ENCODE results near the gene COPG1.
A peak's percentile ranks its signal among the peaks of the same experiment; 100 is the strongest.
"Not testable (repeated sequence)": the region's sequence is repeated elsewhere in the genome, so short reads cannot be mapped to it uniquely, and the experiment has no call there.

Gene COPG1

DNA sequence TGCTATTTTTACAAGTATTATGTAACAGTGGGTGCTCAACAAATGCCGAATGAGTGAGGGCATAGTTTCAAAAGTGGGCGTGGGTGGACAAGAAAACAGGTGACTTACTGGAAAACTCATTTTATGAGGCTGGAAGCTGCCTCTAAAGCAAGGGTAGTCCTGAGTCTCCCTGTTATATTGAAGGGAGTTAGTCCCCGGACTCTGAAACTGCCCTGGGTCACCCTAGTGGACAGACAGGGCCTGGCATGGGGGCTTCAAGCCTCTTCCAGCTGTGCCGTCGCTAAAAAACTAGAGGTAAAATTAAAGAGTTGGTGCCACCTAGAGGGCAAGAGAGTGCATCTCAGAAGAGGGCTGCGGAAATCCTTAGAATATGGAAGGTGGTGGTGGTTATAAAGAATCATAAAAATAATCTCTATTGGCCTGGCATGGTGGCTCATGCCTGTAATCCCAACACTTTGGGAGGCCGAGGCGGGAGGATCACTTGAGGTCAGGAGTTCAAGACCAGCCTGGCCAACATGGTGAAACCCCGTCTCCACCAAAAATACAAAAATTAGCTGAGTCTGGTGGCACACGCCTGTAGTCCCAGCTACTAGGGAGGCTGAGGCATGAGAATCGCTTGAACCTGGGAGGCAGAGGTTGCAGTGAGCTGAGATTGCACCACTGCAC lies 3.6 kb upstream of the COPG1 start:
- peak; percentile 68 for FAIRE-seq

DNA sequence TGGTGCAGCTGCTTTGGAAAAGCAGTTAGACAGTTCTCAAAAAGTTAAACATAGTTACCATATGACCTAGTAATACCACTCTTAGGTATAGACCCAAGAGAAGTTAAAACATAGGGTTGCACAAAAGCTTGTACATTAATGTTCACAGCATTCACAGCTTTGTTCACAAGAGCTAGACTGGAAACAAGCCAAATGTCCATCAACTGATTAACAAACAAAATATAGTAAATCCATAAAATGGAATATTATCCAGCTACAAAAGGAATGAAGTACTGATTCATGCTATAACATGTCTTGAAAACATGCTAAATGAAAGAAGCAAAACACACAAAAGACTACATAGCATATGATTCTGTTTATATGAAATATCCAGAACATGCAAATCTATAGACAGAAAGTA lies 2.8 kb upstream of the COPG1 start:
- FAIRE-seq = no peak

DNA sequence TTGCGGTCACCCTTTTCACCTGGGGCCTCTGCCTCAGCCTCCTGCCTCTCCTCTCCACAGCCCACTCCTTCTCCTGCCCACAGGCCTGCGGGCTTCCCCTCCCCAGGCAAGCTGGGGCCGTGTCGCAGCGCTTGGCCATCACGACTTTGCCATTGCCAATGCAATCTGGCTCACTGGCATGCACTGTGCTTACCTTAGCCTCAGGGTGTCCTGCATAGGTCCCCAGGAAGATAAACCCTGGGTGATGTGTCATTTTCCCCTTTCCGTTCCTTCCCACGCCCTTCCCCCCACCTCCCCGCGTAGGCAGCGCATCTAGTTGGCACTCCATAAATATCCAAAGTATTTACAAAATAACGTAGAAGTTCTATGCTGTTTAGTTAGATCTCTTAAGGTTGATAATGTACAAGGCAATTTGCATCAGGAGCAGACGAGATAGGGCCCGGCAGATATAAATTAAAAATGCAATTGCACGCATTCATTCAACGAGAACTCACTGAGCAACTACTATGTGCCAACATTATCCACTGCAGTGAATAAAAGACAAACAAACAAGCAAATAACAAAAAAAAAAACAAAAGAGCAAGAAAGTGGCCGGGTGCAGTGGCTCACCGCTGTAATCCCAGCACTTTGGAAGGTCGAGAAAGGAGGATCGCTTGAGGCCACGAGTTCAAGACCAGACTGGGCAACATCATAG lies 973 bp upstream of the COPG1 start:
- no peak for FAIRE-seq

DNA sequence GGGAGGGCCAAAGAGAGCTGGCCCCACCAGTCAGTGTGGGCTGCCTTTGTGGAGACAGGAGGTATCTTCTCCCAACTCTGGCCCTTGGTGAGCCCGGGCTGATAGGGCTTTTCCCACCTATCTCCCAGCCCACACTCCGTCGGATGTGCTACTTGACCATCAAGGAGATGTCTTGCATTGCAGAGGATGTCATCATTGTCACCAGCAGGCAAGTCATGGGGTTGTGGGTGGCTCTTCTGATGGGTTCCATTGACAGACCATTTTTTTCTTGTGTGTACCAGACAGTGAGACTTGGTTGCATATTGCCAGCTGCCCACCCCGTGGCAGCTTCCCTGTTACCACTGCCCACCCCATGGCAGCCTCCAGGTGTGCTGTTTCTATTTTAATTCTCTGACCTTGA lies 3.3 kb downstream of the COPG1 start:
- no peak for FAIRE-seq

DNA sequence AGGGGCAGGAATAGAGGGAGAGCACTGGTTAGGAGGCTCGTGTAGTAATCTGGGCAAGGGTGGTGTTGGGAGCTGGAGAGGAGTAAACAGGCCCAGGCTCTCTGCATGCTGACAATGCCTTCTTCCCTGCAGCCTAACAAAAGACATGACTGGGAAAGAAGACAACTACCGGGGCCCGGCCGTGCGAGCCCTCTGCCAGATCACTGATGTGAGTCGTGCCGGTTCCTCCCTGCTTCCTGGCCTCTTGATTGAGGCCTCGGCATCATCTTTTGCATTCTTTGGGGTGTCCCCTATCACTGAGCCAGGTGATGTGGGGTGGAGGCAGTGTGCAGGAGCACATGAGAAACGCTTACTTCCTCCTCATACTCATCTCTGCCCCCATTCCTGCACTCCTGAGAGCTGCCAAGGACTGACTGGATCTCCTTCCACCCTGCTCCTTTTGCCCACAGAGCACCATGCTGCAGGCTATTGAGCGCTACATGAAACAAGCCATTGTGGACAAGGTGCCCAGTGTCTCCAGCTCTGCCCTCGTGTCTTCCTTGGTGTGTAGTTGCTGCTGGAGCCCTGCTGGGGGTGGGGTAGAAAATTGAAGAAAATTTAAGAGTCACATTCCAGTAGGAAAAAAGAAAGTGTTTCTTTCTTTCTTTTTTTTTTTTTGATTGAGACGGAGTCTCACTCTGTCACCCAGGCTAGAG lies 5.3 kb downstream of the COPG1 start:
- FAIRE-seq = no peak

DNA sequence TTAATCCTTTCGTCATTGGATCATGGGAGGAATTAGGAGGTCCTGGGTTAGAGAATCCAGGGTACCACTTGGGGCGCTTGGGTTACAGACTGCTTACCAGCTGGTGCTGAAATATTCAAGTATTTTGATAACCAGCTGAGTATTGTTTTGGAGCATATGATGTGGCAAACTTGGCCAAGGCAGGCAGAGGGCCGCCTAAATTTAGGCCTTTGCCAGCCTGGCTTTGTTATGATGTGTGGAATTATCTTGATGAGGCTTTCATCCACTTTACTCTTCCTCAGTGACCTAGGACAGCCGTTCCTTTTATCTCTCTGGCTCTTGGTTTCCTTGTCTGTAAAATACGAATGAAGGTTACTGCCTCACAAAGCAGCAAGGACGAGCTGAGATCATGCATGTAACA lies 6.9 kb downstream of the COPG1 start:
- no peak for FAIRE-seq

DNA sequence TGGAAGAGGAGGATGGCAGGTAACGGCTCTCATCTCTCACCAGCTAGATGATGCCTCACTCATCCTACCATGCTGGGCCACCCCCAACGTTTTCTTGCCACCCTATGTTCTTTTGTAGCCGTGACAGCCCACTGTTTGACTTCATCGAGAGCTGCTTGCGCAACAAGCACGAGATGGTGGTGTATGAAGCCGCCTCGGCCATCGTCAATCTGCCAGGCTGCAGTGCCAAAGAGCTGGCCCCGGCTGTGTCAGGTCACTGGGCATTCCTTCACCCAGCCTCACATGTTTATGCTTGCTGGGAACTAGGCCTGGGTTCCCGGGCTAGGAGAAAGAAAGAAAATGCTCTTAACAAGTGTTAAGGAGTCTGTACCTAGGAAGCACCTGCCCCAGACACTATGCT lies 8.2 kb downstream of the COPG1 start:
- FAIRE-seq = no peak

DNA sequence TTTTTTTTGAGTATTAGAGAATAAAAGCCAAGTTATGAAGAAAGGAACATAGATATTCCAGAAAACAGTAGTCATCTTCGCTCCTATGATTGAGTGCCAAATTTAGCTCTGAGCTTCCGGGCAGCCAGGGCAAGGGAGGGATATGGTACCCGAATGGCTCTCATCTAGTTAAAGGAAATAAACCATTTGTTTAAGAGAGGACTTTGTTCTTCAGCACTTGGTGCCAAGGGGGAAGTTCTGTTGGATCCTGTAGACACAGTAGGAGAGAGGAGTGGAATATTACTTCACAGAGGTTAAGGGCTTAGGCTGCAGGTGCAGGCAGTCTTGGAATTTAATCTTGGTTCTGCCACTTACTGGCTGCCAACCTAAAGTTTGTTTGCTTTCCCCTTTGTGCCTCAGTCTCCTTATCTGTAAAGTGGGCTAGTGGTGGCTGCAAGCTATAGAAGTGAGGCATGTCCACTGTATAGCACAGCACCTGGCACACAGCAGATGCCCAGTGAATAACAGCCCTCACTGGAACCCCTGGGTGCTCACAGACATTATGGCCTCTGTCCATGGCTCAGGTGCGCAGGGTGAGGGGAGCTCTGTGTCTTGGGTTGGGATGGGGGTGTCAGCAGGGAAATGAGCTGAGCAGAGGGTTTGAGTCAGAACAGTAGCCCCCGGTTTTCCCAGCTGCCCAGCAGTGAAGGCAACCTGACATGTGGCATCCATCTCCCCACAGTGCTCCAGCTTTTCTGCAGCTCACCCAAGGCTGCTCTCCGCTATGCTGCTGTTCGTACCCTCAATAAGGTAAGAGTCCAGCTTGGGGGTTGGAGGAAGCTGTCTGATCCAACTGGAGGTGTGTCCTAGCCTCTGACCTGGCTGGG lies 10.4 kb downstream of the COPG1 start:
- no peak for FAIRE-seq

DNA sequence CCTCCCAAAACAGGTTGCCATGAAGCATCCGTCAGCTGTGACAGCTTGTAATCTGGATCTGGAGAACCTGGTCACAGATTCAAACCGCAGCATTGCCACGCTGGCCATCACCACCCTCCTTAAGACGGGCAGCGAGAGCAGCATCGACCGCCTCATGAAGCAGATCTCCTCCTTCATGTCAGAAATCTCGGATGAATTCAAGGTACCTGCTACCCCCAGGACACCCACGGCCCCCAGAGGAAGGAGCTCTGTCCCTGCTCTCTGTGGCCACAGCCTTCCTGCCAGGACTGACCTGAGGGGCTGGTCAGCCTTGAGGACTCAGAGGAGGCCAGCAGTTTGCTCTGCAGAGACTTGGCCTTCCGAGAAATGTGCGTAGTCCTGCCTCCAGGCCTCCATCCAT lies 11.2 kb downstream of the COPG1 start:
- no peak for FAIRE-seq

DNA sequence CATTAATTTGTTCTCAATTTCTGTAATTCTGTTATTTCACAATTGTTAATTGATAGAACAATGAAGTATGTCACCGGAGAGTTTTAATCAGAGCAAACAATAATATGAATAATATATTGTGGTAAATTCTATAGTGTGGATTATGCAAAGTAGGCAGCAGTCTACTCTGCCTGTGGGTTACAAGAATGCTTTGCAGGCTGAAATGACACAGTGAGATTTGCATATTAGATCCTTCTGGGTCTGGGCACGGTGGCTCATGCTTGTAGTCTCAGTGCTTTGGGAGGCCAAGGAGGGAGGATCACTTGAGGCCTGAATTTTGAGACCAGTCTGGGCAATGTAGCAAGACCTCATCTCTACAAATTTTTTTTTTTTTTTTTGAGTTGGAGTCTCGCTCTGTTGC lies 12.5 kb downstream of the COPG1 start:
- FAIRE-seq = no peak

DNA sequence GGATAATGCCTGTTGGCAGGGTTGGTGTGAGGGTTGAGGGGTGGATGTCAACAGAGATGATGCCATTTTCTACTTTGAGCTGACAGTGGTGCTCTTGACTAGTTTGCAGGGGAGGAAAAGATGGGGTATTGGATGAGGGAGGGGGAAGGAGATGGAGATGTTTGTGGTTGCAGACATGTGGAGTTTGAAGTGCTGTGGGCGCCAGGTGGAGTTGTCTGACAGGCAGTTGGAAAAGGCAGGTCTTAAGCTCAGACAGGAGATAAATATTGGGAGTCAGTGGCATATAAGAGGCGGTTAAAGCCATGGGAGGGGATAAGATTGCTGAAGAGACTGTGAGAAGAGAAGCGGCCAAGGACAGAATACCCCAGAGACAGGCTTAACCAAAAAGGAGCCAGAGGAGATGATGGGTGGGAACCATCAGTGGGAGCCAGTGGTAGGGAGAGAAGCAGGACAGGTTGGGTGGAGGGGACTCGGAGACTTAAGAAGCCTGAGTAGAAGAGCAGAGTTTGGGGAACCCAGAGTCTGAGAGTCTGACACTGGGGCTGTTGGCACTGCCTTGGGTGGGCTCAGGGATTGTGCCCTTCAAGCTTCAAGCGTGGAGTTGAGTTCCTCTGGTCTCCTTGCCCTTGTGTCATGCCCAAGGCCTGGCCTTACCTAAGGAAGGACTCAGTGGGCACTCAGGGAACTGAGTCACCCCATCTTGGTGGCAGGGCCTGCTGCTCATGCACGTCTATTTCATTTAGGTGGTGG lies 13.9 kb downstream of the COPG1 start:
- no peak for FAIRE-seq

DNA sequence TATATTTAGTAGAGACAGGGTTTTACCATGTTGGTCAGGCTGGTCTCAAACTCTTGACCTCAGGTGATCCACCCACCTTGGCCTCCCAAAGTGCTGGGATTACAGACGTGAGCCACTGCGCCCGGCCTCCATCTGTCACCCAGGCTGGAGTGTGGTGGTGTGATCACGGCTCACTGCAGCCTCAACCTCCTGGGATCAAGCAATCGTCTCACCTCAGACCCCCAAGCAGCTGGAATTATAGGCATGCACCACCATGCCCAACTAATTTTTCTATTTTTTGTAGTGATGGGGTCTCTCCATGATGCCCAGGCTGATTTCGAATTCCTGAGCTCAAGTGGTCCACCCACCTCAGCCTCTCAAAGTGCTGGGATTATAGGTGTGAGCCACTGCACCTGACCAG lies 15.6 kb downstream of the COPG1 start:
- FAIRE-seq = not testable (repeated sequence)

DNA sequence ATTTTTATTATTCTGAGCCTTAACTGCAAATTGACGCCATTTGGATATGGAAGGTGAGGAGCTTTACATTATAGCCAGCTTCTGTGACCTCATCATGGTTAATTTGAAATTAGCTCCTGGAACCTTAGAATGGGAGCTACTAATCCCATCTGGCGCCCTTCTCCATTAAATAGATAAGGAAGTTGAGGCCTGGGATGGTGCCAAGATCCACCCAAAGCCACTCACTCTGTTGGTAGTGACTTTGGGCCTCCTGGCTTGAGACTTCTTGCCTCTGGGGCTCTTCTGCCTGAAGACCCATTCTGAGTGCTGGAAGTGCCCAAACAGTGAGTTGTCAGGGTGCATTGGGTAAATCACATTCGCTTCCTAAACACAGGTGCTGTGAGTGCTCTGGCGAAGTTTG lies 17.2 kb downstream of the COPG1 start:
- no peak for FAIRE-seq

DNA sequence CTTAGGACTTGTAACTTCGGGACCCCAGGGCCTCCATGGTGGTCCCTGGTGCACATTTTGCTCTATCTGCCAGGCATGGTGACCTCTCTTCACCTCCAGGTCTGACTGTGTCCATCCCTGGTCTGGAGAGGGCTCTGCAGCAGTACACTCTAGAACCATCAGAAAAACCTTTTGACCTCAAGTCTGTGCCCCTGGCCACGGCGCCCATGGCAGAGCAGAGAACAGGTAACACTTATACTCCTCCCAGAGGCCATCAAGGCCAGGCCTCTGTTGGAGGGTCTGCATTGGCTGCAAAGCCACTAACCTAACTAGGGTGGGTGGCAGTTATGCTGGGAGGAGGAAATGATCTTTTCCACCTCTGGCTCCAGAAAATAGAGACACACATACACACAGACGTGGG lies 19.0 kb downstream of the COPG1 start:
- no peak for FAIRE-seq

DNA sequence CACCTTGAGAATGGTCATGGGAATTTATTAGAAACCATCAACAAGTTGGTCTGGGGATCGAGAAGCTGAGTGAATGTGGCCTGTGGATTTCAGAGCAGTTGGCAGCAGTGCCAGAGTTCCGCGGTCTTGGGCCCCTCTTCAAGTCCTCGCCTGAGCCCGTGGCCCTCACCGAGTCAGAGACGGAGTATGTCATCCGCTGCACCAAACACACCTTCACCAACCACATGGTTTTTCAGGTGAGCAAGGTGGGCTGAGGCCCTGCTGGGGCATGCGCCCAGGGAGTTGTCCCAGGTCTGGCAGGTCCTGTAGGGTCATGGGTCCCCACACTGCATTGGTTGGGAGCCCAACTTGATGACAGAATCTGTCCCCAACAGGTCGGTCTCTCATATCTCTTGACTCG lies 22.3 kb downstream of the COPG1 start:
- FAIRE-seq = no peak

DNA sequence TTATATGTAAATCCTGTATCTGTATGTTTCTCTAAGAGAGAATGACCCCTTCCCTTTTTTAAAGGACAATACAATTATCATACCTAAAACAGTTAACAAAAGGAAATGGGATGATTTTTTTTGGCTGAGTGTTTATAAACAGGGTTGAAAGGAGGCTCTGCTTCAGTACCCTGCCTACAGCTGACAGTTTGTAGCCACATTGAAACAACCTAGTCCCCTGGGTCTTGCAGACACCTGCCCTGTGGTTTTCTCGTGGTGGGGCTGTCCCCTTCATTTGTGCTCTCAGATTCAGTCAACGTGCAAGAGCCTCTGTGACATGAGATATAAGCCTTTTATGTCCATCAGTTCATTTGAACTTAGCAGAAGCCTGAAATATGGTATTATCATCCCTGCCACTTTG lies 27.0 kb downstream of the COPG1 start:
- FAIRE-seq = no peak

DNA sequence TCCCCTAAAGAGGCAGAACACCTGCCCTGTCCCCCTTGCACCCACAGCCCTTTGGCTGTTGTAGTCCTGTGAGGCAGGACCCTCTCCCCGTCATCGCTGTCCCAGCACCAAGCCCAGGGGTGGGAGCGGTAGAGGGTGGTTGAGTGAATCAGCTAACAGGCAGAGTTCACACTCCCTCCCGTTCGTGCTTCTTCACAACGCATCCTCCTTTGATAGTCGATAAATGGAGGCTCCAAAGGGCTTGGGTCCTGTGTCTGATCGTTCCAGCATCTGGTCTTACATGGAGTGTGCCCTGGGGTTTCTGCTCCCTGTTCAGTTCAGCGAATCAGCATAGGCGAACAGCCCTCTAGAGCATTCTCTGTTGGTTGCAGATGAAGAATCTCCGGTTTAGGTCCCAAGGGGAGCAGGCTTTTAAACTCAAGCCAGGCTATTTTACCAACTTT lies 28.4 kb downstream of the COPG1 start:
- FAIRE-seq = no peak

DNA sequence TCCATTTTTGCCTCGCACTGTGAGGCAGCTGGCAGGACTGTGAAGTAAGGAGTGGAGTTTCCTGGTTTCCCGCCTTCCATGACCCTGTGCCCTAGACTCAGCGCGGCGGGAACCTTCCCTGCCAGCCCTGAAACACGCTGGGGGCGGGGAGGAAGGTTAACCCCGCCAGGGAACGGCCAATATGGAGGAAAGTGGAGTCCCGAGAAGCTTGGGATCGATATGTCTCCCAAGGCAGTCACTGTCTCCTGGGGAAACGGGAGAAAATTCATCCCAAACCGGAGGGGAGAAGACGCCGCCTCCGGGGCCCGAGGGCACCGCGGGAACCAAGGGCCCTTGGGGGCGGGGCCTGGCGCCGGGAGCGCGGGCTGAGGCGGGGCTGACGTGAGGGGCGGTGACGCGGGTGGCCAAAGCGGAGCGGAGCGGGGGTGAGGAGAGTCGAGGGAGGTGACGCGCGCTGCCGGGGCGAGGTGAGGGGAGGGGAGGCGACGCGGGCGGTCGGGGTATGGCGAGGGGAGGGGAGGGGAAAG lies 29.1 kb downstream of the COPG1 start, which contains the start of gene HMCES:
Gene HMCES (plus strand): TSS at position 432 of the 527 bp plus-strand sequence. CDS start 863 bp downstream, outside the sequence.
- no peak for FAIRE-seq

DNA sequence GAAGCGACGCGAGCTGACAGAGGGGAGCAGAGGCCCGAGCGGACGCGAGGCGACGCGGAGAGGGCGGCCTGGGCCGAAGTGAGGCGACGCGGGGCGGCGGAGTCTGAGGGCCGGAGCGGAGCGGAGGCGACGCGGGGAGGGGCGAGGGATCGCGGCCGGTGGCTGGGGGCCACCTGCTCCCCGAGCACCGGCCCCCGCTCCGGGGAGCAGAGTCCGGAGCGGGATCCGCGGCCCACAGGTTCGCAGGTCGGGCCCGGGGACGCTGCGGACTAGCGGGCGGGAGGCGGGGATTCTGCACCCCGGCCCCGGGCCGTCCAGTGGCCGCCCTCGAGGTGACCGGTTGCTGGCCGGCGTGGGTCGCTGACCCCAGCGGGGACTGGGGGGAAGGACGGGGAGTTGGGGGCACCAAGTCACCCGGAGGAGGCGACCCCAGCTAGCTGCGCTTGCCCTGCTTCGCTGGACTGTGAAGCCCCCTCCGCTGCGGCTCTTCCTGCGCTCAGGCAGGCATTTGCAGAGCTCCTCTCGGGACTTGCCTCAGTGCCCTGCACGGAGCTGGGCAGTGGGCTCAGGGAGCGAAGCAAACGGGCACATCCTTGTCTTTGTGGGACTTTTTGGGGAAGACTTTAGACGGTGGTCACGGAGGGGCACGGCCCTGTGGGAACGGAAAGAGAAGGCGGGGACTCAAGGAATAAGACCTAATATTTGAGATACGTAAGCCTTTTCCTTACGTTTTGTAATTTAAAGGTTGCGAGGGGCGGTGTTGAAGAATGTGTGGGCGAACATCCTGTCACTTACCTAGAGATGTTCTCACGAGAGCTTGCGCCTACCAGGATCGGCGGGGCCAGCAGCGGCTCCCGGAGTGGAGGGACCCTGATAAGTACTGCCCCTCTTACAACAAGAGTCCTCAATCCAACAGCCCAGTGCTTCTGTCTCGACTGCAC lies 29.8 kb downstream of the COPG1 start:
- no peak for FAIRE-seq

DNA sequence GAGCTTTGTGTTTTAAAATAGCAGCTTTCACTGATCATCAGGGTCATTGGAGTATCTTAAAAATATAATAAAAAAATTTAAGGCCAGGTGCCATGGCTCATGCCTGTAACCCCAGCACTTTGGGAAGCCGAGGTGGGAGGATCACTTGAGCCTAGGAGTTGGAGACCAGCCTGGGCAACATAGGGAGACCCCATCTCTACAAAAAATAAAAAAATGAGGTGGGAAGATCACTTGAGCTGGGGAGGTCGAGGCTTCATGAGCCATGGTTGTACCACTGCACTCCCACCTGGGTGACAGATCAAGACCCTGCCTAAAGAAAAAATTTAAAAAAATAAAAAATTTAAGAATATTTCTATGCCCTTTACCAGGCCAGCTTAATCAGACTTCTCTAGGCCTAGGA lies 30.8 kb downstream of the COPG1 start:
- FAIRE-seq = no peak

DNA sequence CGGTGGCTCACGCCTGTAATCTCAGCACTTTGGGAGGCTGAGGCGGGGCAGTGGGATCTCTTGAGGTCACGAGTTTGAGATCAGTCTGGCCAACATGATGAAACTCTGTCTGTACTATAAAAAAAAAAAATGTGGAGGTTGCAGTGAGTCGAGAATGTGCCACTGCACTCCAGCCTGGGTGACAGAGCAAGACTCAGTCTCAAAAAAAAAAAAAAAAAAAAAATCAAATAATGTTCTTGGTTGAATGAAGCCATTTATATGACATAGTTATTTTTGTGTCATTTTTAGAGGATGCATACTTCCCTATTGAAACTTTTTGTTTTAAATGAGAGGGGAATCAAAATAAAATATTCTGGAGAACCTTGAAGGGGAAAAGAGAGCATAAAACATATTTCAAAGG lies 32.3 kb downstream of the COPG1 start:
- FAIRE-seq = no peak

Data from A204.1 (cell line).